ENCODE data around the gene MYO1E.

GRCh38 chr15:59350421-59350732 lies 22.3 kb downstream of the MYO1E start:
- TF ChIP-seq CTCF (IDR thresholded peaks at IDR 0.05), result no peak
- TF ChIP-seq POLR2A (IDR thresholded peaks at IDR 0.05), result no peak
- no peak for TF ChIP-seq POLR2AphosphoS5 (IDR thresholded peaks at IDR 0.05)

Measured in prostate gland (tissue), 2 donors.